Glutamatergic neuron (in vitro differentiated cells): ENCODE data around the gene LRRFIP1. TPM values are rescaled to one million over a fixed set of nuclear protein-coding genes. Genes with fewer than 3 reads are reported as not detected.
"Not testable (repeated sequence)": the region's sequence is repeated elsewhere in the genome, so short reads cannot be mapped to it uniquely, and the experiment has no call there.

Experiments
- DNase-seq: peaks from one replicate; pipeline ENCODE4 v3.0.0; 2022
- H3K27ac Mint-ChIP-seq: one replicate; pipeline ENCODE4 v1.8.0; 2020; ENCODE audit warnings: mild to moderate bottlenecking, mixed read lengths, inconsistent platforms; ENCODE audit not compliant: unreplicated experiment
- H3K27me3 Mint-ChIP-seq: one replicate; pipeline ENCODE4 v1.8.0; 2020; ENCODE audit warnings: mild to moderate bottlenecking, moderate library complexity, mixed read lengths, inconsistent platforms; ENCODE audit not compliant: unreplicated experiment
- H3K36me3 Mint-ChIP-seq: one replicate; pipeline ENCODE4 v1.8.0; 2020; ENCODE audit warnings: mild to moderate bottlenecking, mixed read lengths, inconsistent platforms; ENCODE audit not compliant: unreplicated experiment
- H3K4me1 Mint-ChIP-seq: one replicate; pipeline ENCODE4 v1.8.0; 2020; ENCODE audit warnings: mild to moderate bottlenecking, low read depth, mixed read lengths, inconsistent platforms; ENCODE audit not compliant: unreplicated experiment
- H3K4me3 Mint-ChIP-seq: one replicate; pipeline ENCODE4 v1.8.0; 2020; ENCODE audit warnings: mild to moderate bottlenecking, mixed read lengths, inconsistent platforms; ENCODE audit not compliant: unreplicated experiment
- H3K9me3 Mint-ChIP-seq: one replicate; pipeline ENCODE4 v1.8.0; 2020; ENCODE audit warnings: mild to moderate bottlenecking, moderate library complexity, mixed read lengths, inconsistent platforms; ENCODE audit not compliant: unreplicated experiment
- total RNA-seq: library from RNA; stranded (reverse); fragmentation: NEBNext Ultra II Directional; extraction: Animal tissue kit (Norgen Biotek cat#: 25700); gene quantifications from one replicate; pipeline ENCODE4 v1.2.1, GENCODE V29; 2021; ENCODE audit not compliant: unreplicated experiment
- TF ChIP-seq, protein P1 (sequence below): fragments of 200-600 bp; sonication (generic); IDR thresholded peaks from one replicate; pipeline ENCODE4 v1.5.0; 2021; ENCODE audit not compliant: partially characterized antibody, unreplicated experiment

The LRRFIP1 gene
- total RNA-seq, 1 donor from 2014 or later: 112 TPM

DNA sequence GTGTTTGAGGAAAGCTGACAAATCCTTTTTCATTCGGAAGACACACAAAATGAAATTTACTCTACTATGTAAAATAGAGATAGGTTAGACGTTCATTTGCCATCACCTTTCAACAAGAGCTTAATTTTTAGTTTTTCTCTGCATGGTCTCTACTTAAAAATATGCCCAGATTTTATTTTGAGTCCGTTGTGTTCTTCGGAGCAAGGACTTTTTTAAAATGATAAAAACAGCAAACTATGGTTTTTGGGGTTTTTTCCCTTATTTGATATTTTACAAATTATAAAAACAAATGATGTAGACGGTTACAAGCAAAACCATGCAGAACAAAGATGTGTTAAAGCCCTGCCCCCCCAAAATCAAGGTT, 117.8 kb downstream of the LRRFIP1 start:
- no peaks in the 10 kb centered on the region for H3K9me3 Mint-ChIP-seq
- H3K27me3 Mint-ChIP-seq: peaks cover 3% of the 10 kb centered on the region
- peaks cover 22% of the 10 kb centered on the region for H3K4me1 Mint-ChIP-seq
- H3K27ac Mint-ChIP-seq: peak overlapping the region; percentile 81
- DNase-seq: no peak
- TF ChIP-seq, protein P1, sequence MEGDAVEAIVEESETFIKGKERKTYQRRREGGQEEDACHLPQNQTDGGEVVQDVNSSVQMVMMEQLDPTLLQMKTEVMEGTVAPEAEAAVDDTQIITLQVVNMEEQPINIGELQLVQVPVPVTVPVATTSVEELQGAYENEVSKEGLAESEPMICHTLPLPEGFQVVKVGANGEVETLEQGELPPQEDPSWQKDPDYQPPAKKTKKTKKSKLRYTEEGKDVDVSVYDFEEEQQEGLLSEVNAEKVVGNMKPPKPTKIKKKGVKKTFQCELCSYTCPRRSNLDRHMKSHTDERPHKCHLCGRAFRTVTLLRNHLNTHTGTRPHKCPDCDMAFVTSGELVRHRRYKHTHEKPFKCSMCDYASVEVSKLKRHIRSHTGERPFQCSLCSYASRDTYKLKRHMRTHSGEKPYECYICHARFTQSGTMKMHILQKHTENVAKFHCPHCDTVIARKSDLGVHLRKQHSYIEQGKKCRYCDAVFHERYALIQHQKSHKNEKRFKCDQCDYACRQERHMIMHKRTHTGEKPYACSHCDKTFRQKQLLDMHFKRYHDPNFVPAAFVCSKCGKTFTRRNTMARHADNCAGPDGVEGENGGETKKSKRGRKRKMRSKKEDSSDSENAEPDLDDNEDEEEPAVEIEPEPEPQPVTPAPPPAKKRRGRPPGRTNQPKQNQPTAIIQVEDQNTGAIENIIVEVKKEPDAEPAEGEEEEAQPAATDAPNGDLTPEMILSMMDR: no peak
- H3K4me3 Mint-ChIP-seq: no peak overlapping the region
- peaks cover 12% of the 10 kb centered on the region for H3K36me3 Mint-ChIP-seq

DNA sequence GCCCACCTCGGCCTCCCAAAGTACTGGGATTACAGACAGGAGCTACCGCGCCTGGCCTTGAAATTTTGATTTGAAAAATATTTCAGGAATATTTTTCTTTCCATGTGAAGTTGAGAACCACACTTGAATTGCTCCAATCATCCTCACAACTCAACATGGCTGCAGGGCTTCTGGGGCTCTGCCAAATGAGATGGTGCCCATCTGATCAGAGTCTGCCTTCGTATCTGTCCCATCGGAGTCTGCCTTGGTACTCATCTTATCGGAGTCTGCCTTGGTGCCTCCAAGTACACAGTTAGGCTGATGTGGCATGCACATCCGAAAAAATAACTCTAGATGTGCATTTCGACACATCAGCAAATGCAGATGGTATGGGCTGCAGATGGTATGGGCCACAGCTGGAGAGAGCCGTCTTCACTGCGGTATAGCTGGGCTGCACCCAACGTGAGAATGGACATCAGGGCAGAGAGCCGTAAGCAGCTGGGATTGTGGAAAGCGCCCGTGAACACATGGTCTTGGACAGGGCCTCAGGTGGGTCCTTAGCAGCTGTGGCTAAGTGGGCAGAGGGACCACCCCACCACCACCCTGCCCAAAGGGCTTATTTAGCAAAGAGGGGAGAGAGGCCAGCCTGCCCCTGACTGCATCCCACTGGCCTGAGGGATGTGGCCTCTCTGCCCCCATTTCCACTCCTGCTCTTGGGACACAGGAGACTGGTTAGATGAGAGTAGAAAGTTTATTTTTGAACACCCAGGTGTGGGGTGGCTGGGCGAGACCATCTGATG, 119.1 kb downstream of the LRRFIP1 start:
- Mint-ChIP-seq H3K4me1 (peaks cover 14% of the 10 kb centered on the region), H3K36me3 (peaks cover 12% of the 10 kb centered on the region), H3K27ac (no peak overlapping the region), H3K27me3 (peaks cover 2% of the 10 kb centered on the region), H3K4me3 (no peak overlapping the region), H3K9me3 (peaks cover under 1% of the 10 kb centered on the region)
- DNase-seq: no peak
- TF ChIP-seq, protein P1: no peak

DNA sequence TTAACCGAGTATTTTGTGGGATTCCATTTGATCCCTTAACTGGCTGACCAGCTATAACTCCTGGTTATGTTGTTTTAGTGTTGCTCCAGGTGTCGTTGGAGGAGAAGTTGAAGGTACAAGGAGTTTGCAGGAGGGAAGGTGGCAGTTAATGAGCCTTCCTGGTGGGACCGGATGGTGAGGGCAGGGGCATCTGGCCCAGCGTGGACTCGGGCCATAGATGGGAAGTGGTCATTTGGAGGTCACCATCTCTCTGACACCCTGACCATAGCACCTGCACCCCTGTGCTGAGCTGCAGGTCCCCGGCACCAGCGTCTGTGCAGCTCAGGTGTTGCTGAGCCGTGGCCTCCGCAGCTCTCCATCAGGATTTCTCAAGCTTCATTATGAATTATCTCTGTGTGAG, 119.8 kb downstream of the LRRFIP1 start:
- H3K4me3 Mint-ChIP-seq: no peak overlapping the region

DNA sequence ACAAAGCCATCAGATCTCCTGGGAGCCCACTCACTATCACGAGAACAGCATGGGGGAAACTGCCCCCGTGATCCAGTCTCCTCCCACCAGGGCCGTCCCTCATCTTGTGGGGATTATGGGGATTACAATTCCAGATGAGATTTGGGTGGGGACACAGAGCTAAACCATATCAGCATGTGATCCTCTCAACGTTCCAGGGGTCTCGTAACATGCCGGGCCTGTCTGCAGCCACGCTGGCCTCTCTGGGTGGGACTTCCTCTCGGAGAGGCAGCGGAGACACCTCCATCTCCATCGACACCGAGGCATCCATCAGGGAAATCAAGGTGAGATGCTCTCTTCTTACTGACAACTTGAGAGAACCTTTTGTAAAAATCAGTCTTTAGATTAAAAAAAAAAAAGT, 121.6 kb downstream of the LRRFIP1 start:
- no peak for DNase-seq
- peaks cover 3% of the 10 kb centered on the region for H3K9me3 Mint-ChIP-seq
- no peak overlapping the region for H3K27ac Mint-ChIP-seq
- peaks cover 17% of the 10 kb centered on the region for H3K36me3 Mint-ChIP-seq
- peaks cover 7% of the 10 kb centered on the region for H3K4me1 Mint-ChIP-seq
- H3K27me3 Mint-ChIP-seq: peaks cover 4% of the 10 kb centered on the region
- no peak overlapping the region for H3K4me3 Mint-ChIP-seq
- TF ChIP-seq, protein P1: no peak

More for the DNA sequence above, 119.8 kb downstream of the LRRFIP1 start:
- TF ChIP-seq, protein P1: no peak
- Mint-ChIP-seq H3K4me1 (peaks cover 14% of the 10 kb centered on the region), H3K9me3 (peaks cover 3% of the 10 kb centered on the region), H3K27ac (no peak overlapping the region), H3K27me3 (peaks cover 4% of the 10 kb centered on the region), H3K36me3 (peaks cover 17% of the 10 kb centered on the region)
- no peak for DNase-seq

DNA sequence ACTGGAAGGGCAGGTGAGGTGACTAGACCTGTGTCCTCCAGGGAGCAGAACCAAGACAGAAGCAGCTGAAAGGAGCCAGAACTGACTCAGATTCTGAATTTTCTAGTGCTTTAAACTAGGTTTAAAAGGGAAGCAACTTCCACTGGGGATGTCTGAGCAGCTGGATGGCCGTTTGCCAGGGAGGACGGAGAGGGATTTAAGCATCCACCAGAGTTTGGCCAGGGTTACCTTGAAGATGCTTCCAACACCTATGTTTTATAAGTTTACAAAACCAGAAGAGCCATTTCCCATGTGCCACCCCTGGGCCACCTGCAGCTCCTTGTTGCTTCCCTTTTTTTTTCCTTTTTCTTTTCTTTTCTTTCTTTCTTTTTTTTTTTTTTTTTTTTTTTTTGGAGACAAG, 122.6 kb downstream of the LRRFIP1 start:
- no peak overlapping the region for H3K4me3 Mint-ChIP-seq
- DNase-seq: no peak
- H3K36me3 Mint-ChIP-seq: peaks cover 17% of the 10 kb centered on the region
- TF ChIP-seq, protein P1: no peak
- peaks cover 4% of the 10 kb centered on the region for H3K4me1 Mint-ChIP-seq
- H3K27me3 Mint-ChIP-seq: peaks cover 4% of the 10 kb centered on the region
- H3K27ac Mint-ChIP-seq: no peak overlapping the region
- peaks cover 3% of the 10 kb centered on the region for H3K9me3 Mint-ChIP-seq

DNA sequence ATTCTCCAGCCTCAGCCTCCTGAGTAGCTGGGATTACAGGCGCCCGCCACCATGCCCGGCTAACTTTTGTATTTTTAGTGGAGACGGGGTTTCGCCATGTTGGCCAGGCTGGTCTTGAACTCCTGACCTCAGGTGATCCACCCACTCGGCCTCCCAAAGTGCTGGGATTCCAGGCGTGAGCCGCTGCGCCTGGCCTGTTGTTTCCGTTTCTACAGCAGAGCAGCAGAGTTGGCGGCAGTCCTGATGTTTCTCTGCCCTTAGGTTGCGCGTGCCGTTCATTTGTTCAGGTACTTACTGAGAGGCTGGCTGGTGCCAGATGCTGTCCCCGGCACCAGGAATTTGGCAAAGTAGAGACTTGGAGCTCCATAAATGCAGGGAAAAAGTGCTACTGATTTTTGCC, 123.1 kb downstream of the LRRFIP1 start:
- H3K4me3 Mint-ChIP-seq, H3K9me3 Mint-ChIP-seq, H3K4me1 Mint-ChIP-seq, H3K27me3 Mint-ChIP-seq, H3K27ac Mint-ChIP-seq, DNase-seq: not testable (repeated sequence)
- peaks cover 17% of the 10 kb centered on the region for H3K36me3 Mint-ChIP-seq
